ACHN (cell line): ENCODE results near the gene TMEM176A.

ENCODE experiments used
- DNase-seq: peaks from one replicate; pipeline ENCODE4 v3.0.0-alpha.2; 2015
- in situ Hi-C: cut with HindIII; loops from 2 replicates; pipeline ENCODE4 v1.10.0; 2017; ENCODE audit warnings: low sequenced_read_pairs, low pct_ligation_motif_present, low pct_unique_long_range_greater_than_20kb

The TMEM176A gene

GRCh38 chr7:150784954-150785353 is 15.6 kb upstream of the TMEM176A start:
- in situ Hi-C loops = no loop called here
- no peak for DNase-seq

DNA sequence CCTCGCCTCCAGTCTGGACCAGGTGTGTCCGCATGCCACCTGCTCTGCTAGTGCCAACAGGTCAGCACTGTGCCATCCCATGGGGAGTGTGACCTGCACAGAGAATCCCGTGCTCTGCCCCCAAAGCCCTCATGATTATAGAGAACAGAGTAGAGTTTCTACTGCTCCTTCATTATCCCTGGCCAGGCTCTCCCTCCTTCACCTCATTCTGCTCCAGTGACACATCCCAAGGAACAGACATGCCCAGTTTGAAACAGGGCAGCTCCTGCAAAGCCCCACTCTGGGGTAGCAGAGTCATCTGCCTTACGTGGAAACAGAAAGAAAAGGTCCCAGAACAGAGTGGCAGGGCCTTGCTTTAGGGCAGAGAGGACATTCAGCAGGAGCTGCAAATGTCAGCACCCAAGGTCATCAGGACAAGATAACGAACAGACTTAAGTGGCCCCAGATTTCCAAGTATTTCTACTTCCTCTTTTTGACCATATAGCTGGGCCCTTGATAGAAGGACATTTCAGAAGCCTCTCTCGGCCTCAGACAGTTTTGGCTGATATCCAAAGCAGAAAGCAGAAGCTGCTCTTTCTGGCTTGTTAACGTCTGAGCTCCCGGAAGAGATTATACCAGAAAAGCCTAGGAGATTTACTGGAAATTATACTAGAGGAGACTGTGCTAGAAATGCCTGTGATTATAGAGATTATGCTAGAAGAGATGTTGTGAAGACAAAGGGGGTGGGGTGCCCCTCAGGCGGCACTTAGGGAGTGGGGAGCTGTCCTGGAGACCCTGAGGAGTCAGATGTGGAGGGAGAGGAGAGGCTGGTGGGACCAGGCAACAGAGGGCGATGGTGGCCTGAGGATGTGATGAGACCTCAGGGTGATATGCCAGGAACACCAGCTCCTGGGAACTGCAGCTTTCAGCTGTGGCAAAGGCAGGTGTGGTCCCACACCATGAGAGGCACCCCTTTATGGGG is 13.0 kb upstream of the TMEM176A start:
- DNase-seq = no peak
- in situ Hi-C loops = no loop called here

- in situ Hi-C loops = no loop called here
- no peak for DNase-seq
Observed at GRCh38 chr7:150788474-150789269, 11.9 kb upstream of the TMEM176A start.

- no peak for DNase-seq
- in situ Hi-C loops = no loop called here
Observed at GRCh38 chr7:150790416-150791075, 10.0 kb upstream of the TMEM176A start.

- in situ Hi-C loops = no loop called here
- no peak for DNase-seq
Observed at GRCh38 chr7:150791304-150791703, 9.3 kb upstream of the TMEM176A start.

GRCh38 chr7:150791746-150792452 is 8.7 kb upstream of the TMEM176A start:
- in situ Hi-C loops = no loop called here
- DNase-seq = no peak

GRCh38 chr7:150793569-150794238 is 6.9 kb upstream of the TMEM176A start:
- in situ Hi-C loops = no loop called here
- no peak for DNase-seq

DNA sequence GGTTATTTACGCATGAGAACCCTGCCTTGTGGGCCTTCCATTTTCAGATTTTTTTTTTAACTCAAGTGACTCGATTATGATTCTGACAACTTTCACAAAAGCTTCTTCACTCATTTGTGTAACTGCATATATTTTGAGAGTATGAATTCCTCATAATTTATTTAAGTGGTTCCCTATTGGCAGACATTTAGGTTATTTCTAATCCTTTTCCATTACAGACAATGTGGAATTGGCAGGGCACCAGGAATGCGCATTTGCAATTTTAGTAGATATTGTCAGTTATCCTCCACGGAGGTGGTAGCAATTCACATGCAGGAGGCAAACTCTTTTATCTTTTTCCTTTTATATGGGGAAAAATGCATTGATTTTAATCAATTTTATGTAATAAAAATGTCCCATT is 2.9 kb upstream of the TMEM176A start:
- in situ Hi-C loops = no loop called here
- DNase-seq = no peak

GRCh38 chr7:150799156-150799555 is 1.4 kb upstream of the TMEM176A start:
- in situ Hi-C loops = no loop called here
- no peak for DNase-seq

- in situ Hi-C loops = no loop called here
- DNase-seq = no peak
Observed at GRCh38 chr7:150799741-150800580, 608 bp upstream of the TMEM176A start, which contains the start of gene TMEM176B. TSS of gene TMEM176B (minus strand) at chr7:150800364. CDS start at chr7:150796569, 3,795 bp downstream.

- in situ Hi-C loops = no loop called here
- no peak for DNase-seq
Observed at GRCh38 chr7:150801242-150801945, 825 bp downstream of the TMEM176A start.

DNA sequence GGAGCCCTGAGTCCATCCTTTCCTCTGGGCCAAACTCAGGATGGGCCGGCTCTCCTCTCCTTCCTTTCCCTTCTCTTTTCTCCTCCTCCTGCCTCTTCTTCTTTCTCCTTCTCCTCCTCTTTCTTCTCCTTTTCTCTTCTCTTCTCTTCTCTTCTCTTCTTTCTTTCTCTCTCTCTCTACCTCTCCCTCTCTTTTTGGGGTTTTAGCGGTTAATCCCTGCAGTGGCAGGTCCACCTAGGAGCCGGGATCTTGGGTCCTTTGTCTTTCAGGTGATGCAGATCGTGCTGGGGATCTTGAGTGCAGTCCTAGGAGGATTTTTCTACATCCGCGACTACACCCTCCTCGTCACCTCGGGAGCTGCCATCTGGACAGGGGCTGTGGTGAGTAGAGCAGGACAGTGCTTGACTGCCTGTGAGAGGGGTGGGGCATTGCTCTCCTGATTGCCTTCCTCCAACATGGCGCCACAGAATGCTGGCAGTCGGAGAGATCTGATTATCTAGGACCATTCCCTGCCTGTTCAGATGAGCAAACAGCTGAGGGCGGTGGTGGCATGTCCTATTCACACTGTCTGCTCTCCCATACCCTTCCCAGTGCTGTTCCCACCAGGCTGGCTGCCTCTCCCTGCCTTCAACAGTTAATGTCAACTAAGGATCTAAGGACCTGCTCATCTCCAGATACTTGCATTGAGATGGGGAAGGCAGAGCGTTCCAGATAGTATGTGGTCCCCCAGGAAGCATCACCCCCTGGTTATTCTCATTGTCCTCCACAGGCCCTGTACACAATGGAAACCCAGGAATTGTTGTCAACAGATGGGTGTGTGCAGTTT is 1.6 kb downstream of the TMEM176A start:
- DNase-seq = no peak
- in situ Hi-C loops = no loop called here

GRCh38 chr7:150803161-150803860 is 2.7 kb downstream of the TMEM176A start:
- in situ Hi-C loops = no loop called here
- no peak for DNase-seq

- in situ Hi-C loops = no loop called here
- no peak for DNase-seq
Observed at GRCh38 chr7:150804802-150805201, 4.2 kb downstream of the TMEM176A start.

DNA sequence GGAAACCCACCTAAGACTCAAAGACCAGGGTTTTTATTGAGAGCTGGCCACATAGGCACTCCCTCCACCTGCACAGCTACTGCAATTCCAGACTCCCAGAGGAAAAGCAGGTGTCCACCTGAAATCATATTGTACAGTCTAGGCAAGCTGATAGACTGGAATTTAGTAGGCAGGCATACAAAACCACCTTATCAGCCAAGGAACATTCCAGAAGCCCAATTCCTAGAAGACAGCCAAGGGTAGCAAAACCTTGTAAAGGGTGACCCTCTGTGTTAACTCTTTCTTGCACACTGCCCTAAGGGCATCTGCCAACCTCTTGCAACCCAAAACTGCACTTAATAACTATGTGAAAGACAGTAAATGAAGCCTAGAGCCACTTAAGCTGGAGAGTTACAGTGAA is 5.3 kb downstream of the TMEM176A start:
- in situ Hi-C loops = no loop called here
- DNase-seq = no peak
